K562 (cell line): ENCODE measurements around the gene SLC19A1. TPM values are rescaled to one million over a fixed set of nuclear protein-coding genes. Genes with fewer than 3 reads are reported as not detected.

Source experiments
- ELF4 ChIP-seq: fragments of 450-650 bp; formaldehyde crosslinking; IDR thresholded peaks from 2 replicates; pipeline ENCODE4 v1.4.0; 2022; ENCODE audit warnings: missing genetic modification characterization
- ESRRB ChIP-seq: fragments of 250-450 bp; sonication (Bioruptor Pico); IDR thresholded peaks from 2 replicates; pipeline ENCODE4 v1.5.0; 2020; ENCODE audit warnings: mild to moderate bottlenecking, moderate library complexity, borderline replicate concordance
- HMG20B ChIP-seq: fragments of 250-450 bp; sonication (Bioruptor Pico); IDR thresholded peaks from 2 replicates; pipeline ENCODE4 v1.5.0; 2021; ENCODE audit warnings: mild to moderate bottlenecking
- MEF2A ChIP-seq: IDR thresholded peaks from 2 replicates; pipeline ENCODE4 v1.6.1; 2011; ENCODE audit warnings: low read depth, mild to moderate bottlenecking, low read length, moderate library complexity; ENCODE audit not compliant: control insufficient read depth
- MTA1 ChIP-seq: fragments of 450-650 bp; IDR thresholded peaks from 2 replicates; pipeline ENCODE4 v1.6.1; 2017; ENCODE audit warnings: borderline replicate concordance
- NR2F6 ChIP-seq: fragments of 450-650 bp; formaldehyde crosslinking; IDR thresholded peaks from 2 replicates; pipeline ENCODE4 v1.4.0; 2020; ENCODE audit warnings: mild to moderate bottlenecking
- POLR2AphosphoS2 ChIP-seq: IDR thresholded peaks from 2 replicates; pipeline ENCODE4 v1.6.1; 2012; ENCODE audit warnings: low read length, improper control_type of control experiment
- POLR2B ChIP-seq: fragments of 450-650 bp; IDR thresholded peaks from 2 replicates; pipeline ENCODE4 v1.6.1; 2018; ENCODE audit warnings: low read depth; ENCODE audit not compliant: partially characterized antibody
- PTTG1 ChIP-seq: fragments of 450-650 bp; IDR thresholded peaks from 2 replicates; pipeline ENCODE4 v1.6.1; 2016; ENCODE audit warnings: low read depth, mild to moderate bottlenecking, missing genetic modification characterization, missing compliant biosample characterization
- TCF3 ChIP-seq: sonication (generic); formaldehyde crosslinking; IDR thresholded peaks from 2 replicates; pipeline ENCODE4 v1.4.0; 2020; ENCODE audit warnings: mild to moderate bottlenecking, missing genetic modification reagents
- TEAD4 ChIP-seq, 2 experiments: sonication (generic) in 1 of 2; formaldehyde crosslinking in 1 of 2; IDR thresholded peaks; 2 replicates each; pipeline versions ENCODE4 v1.6.1 to v1.8.0; 2012 to 2022; ENCODE audit warnings: borderline replicate concordance in 1 of 2, inconsistent platforms in 1 of 2, low read length in 1 of 2, mild to moderate bottlenecking in 1 of 2, missing genetic modification reagents in 1 of 2
- ZKSCAN8 ChIP-seq: fragments of 200-800 bp; sonication (Bioruptor generic); IDR thresholded peaks from 2 replicates; pipeline ENCODE4 v1.6.1; 2016; ENCODE audit warnings: missing genetic modification characterization, missing compliant biosample characterization
- ZNF3 ChIP-seq: fragments of 250-450 bp; sonication (Bioruptor Pico); IDR thresholded peaks from 2 replicates; pipeline ENCODE4 v1.5.0; 2021; ENCODE audit warnings: mild to moderate bottlenecking, moderate library complexity
- ZNF445 ChIP-seq: fragments of 250-450 bp; sonication (Bioruptor Pico); IDR thresholded peaks from 2 replicates; pipeline ENCODE4 v1.4.0; 2020; ENCODE audit warnings: low read depth, mild to moderate bottlenecking, moderate library complexity
- ZNF507 ChIP-seq: conservative IDR thresholded peaks from 2 replicates; pipeline ENCODE4 v1.6.1; 2017; ENCODE audit warnings: missing genetic modification characterization, missing compliant biosample characterization
- ZNF766 ChIP-seq: fragments of 200-800 bp; sonication (Bioruptor generic); conservative IDR thresholded peaks from 2 replicates; pipeline ENCODE4 v1.6.1; 2016; ENCODE audit warnings: missing genetic modification characterization, missing compliant biosample characterization
- polyA plus RNA-seq, 8 experiments: library from polyadenylated mRNA; depleted of rRNA in 4 of 8; stranded (reverse) in 5 of 8; unstranded in 3 of 8; fragments of >200 nt; fragmentation: Nextera tagmentation in 2 of 8; fragmentation: Illumina TruSeq in 1 of 8; extraction: Ambion mirVana in 2 of 8; extraction: Trizol in 1 of 8; gene quantifications; 2 replicates each; pipeline versions ENCODE4 v1.2.1 to v1.2.3, GENCODE V29; 2011 to 2014; ENCODE audit warnings: inconsistent platforms in 1 of 8, missing spikeins in 1 of 8
- total RNA-seq, 7 experiments: library from RNA; depleted of rRNA in 6 of 7; stranded (reverse); fragments of >200 nt in 6 of 7; fragmentation: Illumina TruSeq in 2 of 7; extraction: Trizol in 2 of 7; gene quantifications; 2 replicates each; pipeline versions ENCODE4 v1.2.1 to v1.2.3, GENCODE V29; 2011 to 2021; ENCODE audit warnings: low replicate concordance in 1 of 7
- TF ChIP-seq, protein P1 (sequence below): fragments of 250-450 bp; sonication (Bioruptor Pico); IDR thresholded peaks from 2 replicates; pipeline ENCODE4 v1.8.0; 2021; ENCODE audit warnings: borderline replicate concordance, mild to moderate bottlenecking, moderate library complexity; ENCODE audit not compliant: poor library complexity, severe bottlenecking
- TF ChIP-seq, protein P2 (sequence below): IDR thresholded peaks from 2 replicates; pipeline ENCODE4 v1.6.1; 2014; ENCODE audit warnings: antibody characterized with exemption
- TF ChIP-seq, protein P3 (sequence below): fragments of 450-650 bp; IDR thresholded peaks from one replicate; pipeline ENCODE4 v1.6.1; 2018; ENCODE audit warnings: mild to moderate bottlenecking, moderate library complexity; ENCODE audit not compliant: partially characterized antibody
- TF ChIP-seq, protein P4 (sequence below): fragments of 250-450 bp; sonication (Bioruptor Pico); IDR thresholded peaks from 2 replicates; pipeline ENCODE4 v1.5.0; 2021; ENCODE audit warnings: mild to moderate bottlenecking, borderline replicate concordance
- TF ChIP-seq, protein P5 (sequence below): IDR thresholded peaks from 3 replicates; pipeline ENCODE4 v1.6.1; 2011; ENCODE audit warnings: borderline replicate concordance, mild to moderate bottlenecking; ENCODE audit not compliant: insufficient read length, insufficient read depth

Gene SLC19A1
- total and polyA plus RNA-seq, 9 of the 15 experiments (the other 6 are each of a cell fraction or from before 2014, with no cell fraction given), result 0.65 to 88.7 (median 12.0) TPM

DNA sequence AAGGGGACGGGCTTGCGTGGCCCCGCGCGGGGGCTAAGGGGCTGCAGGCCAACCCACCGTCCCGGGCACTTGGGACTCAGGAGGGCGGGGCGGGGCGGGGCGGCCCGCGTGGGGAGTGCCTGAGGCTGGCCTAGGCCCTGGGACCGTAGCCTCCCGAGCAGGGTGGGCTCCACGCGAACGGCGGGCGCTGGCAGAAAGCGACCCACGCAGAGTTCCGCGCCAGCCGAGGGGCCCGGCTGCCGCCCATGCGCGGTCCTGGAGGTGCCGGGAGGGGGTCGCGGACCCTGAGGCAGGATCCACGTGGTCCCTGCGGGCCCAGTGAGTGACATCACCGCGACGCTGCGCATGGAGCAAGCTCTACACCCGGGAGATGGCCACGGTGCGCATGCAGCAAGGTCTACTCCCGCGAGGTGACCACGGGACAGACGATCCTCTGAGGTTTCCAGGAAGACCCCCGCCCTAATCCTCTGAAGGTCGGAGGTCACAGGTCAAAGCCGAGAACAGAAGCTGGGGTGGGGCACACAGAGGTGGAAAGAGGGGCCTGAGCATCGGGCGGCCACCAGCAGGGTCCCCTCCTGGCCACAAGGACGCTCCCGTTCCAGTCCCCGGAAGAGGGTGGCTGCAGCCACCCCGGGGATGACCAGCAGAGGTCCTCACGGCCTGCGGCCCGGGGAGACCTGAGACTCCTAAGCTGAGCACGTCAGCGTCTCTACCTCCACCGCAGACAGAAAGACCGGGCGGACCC is 13.5 kb upstream of the SLC19A1 start (continued):
- TF ChIP-seq ZNF507 (tag), result no peak
- no peak for TF ChIP-seq ZNF3
- no peak for TF ChIP-seq ELF4 (CRISPR knock-in tag)
- TF ChIP-seq TCF3, result no peak
- TF ChIP-seq, protein P1, sequence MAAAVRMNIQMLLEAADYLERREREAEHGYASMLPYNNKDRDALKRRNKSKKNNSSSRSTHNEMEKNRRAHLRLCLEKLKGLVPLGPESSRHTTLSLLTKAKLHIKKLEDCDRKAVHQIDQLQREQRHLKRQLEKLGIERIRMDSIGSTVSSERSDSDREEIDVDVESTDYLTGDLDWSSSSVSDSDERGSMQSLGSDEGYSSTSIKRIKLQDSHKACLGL (CRISPR knock-in tag), result peak; percentile 71
- TF ChIP-seq NR2F6 (CRISPR knock-in tag), result no peak
- peak; percentile 71; the same call in 1 of the 2 replicates for TF ChIP-seq MTA1
- TF ChIP-seq, protein P2, sequence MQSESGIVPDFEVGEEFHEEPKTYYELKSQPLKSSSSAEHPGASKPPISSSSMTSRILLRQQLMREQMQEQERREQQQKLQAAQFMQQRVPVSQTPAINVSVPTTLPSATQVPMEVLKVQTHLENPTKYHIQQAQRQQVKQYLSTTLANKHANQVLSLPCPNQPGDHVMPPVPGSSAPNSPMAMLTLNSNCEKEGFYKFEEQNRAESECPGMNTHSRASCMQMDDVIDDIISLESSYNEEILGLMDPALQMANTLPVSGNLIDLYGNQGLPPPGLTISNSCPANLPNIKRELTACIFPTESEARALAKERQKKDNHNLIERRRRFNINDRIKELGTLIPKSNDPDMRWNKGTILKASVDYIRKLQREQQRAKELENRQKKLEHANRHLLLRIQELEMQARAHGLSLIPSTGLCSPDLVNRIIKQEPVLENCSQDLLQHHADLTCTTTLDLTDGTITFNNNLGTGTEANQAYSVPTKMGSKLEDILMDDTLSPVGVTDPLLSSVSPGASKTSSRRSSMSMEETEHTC, result no peak
- no peak for TF ChIP-seq ZKSCAN8
- no peak for TF ChIP-seq PTTG1
- no peak for TF ChIP-seq ZNF445
- TF ChIP-seq, protein P3, sequence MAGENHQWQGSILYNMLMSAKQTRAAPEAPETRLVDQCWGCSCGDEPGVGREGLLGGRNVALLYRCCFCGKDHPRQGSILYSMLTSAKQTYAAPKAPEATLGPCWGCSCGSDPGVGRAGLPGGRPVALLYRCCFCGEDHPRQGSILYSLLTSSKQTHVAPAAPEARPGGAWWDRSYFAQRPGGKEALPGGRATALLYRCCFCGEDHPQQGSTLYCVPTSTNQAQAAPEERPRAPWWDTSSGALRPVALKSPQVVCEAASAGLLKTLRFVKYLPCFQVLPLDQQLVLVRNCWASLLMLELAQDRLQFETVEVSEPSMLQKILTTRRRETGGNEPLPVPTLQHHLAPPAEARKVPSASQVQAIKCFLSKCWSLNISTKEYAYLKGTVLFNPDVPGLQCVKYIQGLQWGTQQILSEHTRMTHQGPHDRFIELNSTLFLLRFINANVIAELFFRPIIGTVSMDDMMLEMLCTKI, result no peak
- TF ChIP-seq TEAD4 (IDR thresholded peaks at IDR 0.05; ENCODE audit: low read length), result 0 out of 2 replicates have a peak, but pooled peaks have one; percentile 6
- TF ChIP-seq TEAD4 (CRISPR knock-in tag; IDR thresholded peaks at IDR 0.05; ENCODE audit: borderline replicate concordance), result 0 out of 2 replicates have a peak, but pooled peaks have one; percentile 41
- no peak for TF ChIP-seq POLR2AphosphoS2
- TF ChIP-seq HMG20B (CRISPR knock-in tag), result no peak
- no peak for TF ChIP-seq POLR2B
- no peak for TF ChIP-seq ZNF766 (CRISPR knock-in tag)
- no peak for TF ChIP-seq MEF2A
- TF ChIP-seq, protein P4, sequence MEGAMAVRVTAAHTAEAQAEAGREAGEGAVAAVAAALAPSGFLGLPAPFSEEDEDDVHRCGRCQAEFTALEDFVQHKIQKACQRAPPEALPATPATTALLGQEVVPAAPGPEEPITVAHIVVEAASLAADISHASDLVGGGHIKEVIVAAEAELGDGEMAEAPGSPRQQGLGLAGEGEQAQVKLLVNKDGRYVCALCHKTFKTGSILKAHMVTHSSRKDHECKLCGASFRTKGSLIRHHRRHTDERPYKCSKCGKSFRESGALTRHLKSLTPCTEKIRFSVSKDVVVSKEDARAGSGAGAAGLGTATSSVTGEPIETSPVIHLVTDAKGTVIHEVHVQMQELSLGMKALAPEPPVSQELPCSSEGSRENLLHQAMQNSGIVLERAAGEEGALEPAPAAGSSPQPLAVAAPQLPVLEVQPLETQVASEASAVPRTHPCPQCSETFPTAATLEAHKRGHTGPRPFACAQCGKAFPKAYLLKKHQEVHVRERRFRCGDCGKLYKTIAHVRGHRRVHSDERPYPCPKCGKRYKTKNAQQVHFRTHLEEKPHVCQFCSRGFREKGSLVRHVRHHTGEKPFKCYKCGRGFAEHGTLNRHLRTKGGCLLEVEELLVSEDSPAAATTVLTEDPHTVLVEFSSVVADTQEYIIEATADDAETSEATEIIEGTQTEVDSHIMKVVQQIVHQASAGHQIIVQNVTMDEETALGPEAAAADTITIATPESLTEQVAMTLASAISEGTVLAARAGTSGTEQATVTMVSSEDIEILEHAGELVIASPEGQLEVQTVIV, result no peak
- TF ChIP-seq, protein P5, sequence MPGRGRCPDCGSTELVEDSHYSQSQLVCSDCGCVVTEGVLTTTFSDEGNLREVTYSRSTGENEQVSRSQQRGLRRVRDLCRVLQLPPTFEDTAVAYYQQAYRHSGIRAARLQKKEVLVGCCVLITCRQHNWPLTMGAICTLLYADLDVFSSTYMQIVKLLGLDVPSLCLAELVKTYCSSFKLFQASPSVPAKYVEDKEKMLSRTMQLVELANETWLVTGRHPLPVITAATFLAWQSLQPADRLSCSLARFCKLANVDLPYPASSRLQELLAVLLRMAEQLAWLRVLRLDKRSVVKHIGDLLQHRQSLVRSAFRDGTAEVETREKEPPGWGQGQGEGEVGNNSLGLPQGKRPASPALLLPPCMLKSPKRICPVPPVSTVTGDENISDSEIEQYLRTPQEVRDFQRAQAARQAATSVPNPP, result no peak
- no peak for TF ChIP-seq ESRRB (CRISPR knock-in tag)
